ENCODE data around the gene SYT8. TPM values are rescaled to one million over a fixed set of nuclear protein-coding genes. Genes with fewer than 3 reads are reported as not detected.

SYT8 gene
- polyA plus RNA-seq, 1 donor from 2014 or later, result not detected

- Histone ChIP-seq H3K27ac (ENCODE audit: low read length) (no peak overlapping the region), H3K9me2 (ENCODE audit: insufficient read depth, low read length) (no peaks in the 10 kb centered on the region), H3K4me3 (ENCODE audit: low read length) (no peak overlapping the region), H3K27me3 (ENCODE audit: insufficient read depth, low read depth, low read length) (no peaks in the 10 kb centered on the region), H4K20me1 (ENCODE audit: insufficient read depth) (no peaks in the 10 kb centered on the region), H3K9ac (ENCODE audit: low read length) (no peak overlapping the region), H3K36me3 (ENCODE audit: insufficient read depth, low read length) (no peaks in the 10 kb centered on the region), H2AFZ (ENCODE audit: low read depth, low read length) (no peak overlapping the region), H3F3A (ENCODE audit: insufficient read depth, low read length, poor library complexity, severe bottlenecking) (no peaks in the 10 kb centered on the region), H3K9me3 (ENCODE audit: low read length) (no peaks in the 10 kb centered on the region), H3K79me2 (replicated peaks; ENCODE audit: insufficient read depth, low read length) (no peaks in the 10 kb centered on the region), H3K4me2 (ENCODE audit: low read length) (no peak overlapping the region)
- TF ChIP-seq CTCF (IDR thresholded peaks at IDR 0.05; ENCODE audit: poor library complexity, severe bottlenecking) (no peak), RAD21 (conservative IDR thresholded peaks at IDR 0.05) (no peak), EP300 (conservative IDR thresholded peaks at IDR 0.05; ENCODE audit: poor library complexity, severe bottlenecking) (no peak), SMC3 (conservative IDR thresholded peaks at IDR 0.05; ENCODE audit: poor library complexity) (no peak), EZH2 (IDR thresholded peaks at IDR 0.05; ENCODE audit: borderline replicate concordance, insufficient read depth, low read length, poor library complexity, severe bottlenecking) (no peak), POLR2AphosphoS5 (IDR thresholded peaks at IDR 0.05) (no peak), TAF1 (IDR thresholded peaks at IDR 0.05; ENCODE audit: low read depth) (no peak), MXI1 (conservative IDR thresholded peaks at IDR 0.05; ENCODE audit: poor library complexity, severe bottlenecking) (no peak)
- TF ChIP-seq, protein P1, sequence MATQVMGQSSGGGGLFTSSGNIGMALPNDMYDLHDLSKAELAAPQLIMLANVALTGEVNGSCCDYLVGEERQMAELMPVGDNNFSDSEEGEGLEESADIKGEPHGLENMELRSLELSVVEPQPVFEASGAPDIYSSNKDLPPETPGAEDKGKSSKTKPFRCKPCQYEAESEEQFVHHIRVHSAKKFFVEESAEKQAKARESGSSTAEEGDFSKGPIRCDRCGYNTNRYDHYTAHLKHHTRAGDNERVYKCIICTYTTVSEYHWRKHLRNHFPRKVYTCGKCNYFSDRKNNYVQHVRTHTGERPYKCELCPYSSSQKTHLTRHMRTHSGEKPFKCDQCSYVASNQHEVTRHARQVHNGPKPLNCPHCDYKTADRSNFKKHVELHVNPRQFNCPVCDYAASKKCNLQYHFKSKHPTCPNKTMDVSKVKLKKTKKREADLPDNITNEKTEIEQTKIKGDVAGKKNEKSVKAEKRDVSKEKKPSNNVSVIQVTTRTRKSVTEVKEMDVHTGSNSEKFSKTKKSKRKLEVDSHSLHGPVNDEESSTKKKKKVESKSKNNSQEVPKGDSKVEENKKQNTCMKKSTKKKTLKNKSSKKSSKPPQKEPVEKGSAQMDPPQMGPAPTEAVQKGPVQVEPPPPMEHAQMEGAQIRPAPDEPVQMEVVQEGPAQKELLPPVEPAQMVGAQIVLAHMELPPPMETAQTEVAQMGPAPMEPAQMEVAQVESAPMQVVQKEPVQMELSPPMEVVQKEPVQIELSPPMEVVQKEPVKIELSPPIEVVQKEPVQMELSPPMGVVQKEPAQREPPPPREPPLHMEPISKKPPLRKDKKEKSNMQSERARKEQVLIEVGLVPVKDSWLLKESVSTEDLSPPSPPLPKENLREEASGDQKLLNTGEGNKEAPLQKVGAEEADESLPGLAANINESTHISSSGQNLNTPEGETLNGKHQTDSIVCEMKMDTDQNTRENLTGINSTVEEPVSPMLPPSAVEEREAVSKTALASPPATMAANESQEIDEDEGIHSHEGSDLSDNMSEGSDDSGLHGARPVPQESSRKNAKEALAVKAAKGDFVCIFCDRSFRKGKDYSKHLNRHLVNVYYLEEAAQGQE (IDR thresholded peaks at IDR 0.05; ENCODE audit: borderline replicate concordance), result no peak
Observed at GRCh38 chr11:1823376-1824220, 11.2 kb upstream of the SYT8 start.

DNA sequence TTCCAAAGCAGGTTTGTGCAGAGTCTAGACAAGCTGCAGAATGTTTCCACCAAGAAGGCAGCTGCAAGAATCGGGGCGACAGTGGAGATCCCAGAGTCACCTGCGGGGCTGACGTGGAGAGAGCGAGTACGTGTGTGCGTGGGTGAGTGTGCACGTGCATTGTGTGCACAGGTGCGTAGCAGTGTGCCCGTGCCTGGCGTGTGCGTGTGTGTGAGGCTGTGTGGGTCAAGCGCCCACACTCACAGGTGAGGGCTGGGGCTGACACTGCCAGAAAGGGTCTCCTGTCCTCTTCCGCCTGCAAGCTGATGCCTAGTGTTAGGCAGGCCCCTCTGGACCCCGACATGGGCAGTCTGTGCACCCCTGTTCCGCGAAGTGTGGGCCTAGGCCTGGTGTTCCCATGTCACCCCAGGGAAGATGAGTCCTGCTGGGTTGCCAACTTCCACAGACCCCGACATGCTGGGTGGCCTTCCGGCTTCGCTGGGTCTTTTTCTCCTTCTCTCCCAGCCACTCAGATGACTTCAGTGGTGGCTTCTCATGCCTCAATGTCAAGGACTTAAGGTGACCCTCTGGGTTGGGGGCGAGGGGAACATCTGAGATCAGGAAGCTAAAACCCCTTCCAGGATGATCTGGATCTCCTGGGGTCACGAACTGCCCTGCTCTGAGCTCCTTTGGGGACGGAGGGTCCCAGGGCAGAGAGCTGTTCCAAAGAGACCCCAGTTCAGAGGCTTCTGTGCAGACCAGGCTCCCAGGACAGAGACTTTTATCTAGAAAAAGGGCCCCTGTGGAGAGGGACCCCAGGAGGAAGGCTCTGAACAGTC lies 10.4 kb upstream of the SYT8 start:
- Histone ChIP-seq H3K9me2 (ENCODE audit: insufficient read depth, low read length) (no peaks in the 10 kb centered on the region), H3K9me3 (ENCODE audit: low read length) (no peaks in the 10 kb centered on the region), H3K4me2 (ENCODE audit: low read length) (no peak overlapping the region), H3K9ac (ENCODE audit: low read length) (no peak overlapping the region), H3K36me3 (ENCODE audit: insufficient read depth, low read length) (no peaks in the 10 kb centered on the region), H3K27me3 (ENCODE audit: insufficient read depth, low read depth, low read length) (no peaks in the 10 kb centered on the region), H2AFZ (ENCODE audit: low read depth, low read length) (no peak overlapping the region), H3K27ac (ENCODE audit: low read length) (no peak overlapping the region), H3K4me3 (ENCODE audit: low read length) (no peak overlapping the region), H3F3A (ENCODE audit: insufficient read depth, low read length, poor library complexity, severe bottlenecking) (no peaks in the 10 kb centered on the region), H3K79me2 (replicated peaks; ENCODE audit: insufficient read depth, low read length) (no peaks in the 10 kb centered on the region), H4K20me1 (ENCODE audit: insufficient read depth) (no peaks in the 10 kb centered on the region)
- TF ChIP-seq POLR2AphosphoS5 (IDR thresholded peaks at IDR 0.05), result no peak
- no peak for TF ChIP-seq TAF1 (IDR thresholded peaks at IDR 0.05; ENCODE audit: low read depth)
- no peak for TF ChIP-seq MXI1 (conservative IDR thresholded peaks at IDR 0.05; ENCODE audit: poor library complexity, severe bottlenecking)

All from neural cell (in vitro differentiated cells).